ENCODE results near the gene ASIC3. TPM values are rescaled to one million over a fixed set of nuclear protein-coding genes. Genes with fewer than 3 reads are reported as not detected.
"Not testable (repeated sequence)": the region's sequence is repeated elsewhere in the genome, so short reads cannot be mapped to it uniquely, and the experiment has no call there.

Gene ASIC3
- total RNA-seq, 1 donor from 2014 or later: 8.6 TPM

- intact Hi-C loops (cut with micrococcal nuclease): no loop called here
- ATAC-seq: peak; percentile 95
- peak; percentile 97 for DNase-seq
These were observed 20.0 kb upstream of the ASIC3 start, which contains the start of gene ABCB8 for GRCh38 chr7:151028131-151028947. Gene ABCB8, plus strand, starts transcription at chr7:151028450. Its CDS starts 66 bp downstream, at chr7:151028516.

- no peak for ATAC-seq
- intact Hi-C loops (cut with micrococcal nuclease): no loop called here
These were observed 19.3 kb upstream of the ASIC3 start for GRCh38 chr7:151028948-151029501.

GRCh38 chr7:151031011-151031410, 17.3 kb upstream of the ASIC3 start:
- intact Hi-C loops (cut with micrococcal nuclease): no loop called here
- DNase-seq: no peak
- no peak for ATAC-seq

More at GRCh38 chr7:151028948-151029501, 19.3 kb upstream of the ASIC3 start:
- no peak for DNase-seq

GRCh38 chr7:151032936-151033863, 15.1 kb upstream of the ASIC3 start:
- DNase-seq (no peak), ATAC-seq (no peak)
- intact Hi-C loops (cut with micrococcal nuclease): no loop called here

GRCh38 chr7:151033864-151034249, 14.5 kb upstream of the ASIC3 start:
- DNase-seq: no peak
- intact Hi-C loops (cut with micrococcal nuclease): no loop called here

GRCh38 chr7:151034312-151035025, 13.9 kb upstream of the ASIC3 start:
- DNase-seq: no peak
- intact Hi-C loops (cut with micrococcal nuclease): no loop called here

More at GRCh38 chr7:151033864-151034249, 14.5 kb upstream of the ASIC3 start:
- no peak for ATAC-seq

GRCh38 chr7:151035026-151035717, 13.2 kb upstream of the ASIC3 start:
- intact Hi-C loops (cut with micrococcal nuclease): no loop called here
- ATAC-seq: peak; percentile 76
- DNase-seq: peak; percentile 51

More at GRCh38 chr7:151034312-151035025, 13.9 kb upstream of the ASIC3 start:
- no peak for ATAC-seq

GRCh38 chr7:151035902-151036301, 12.4 kb upstream of the ASIC3 start:
- DNase-seq (no peak), ATAC-seq (no peak)
- intact Hi-C loops (cut with micrococcal nuclease): no loop called here

GRCh38 chr7:151038951-151039849, 9.1 kb upstream of the ASIC3 start:
- ATAC-seq (peak; percentile 48), DNase-seq (peak; percentile 67)
- intact Hi-C loops (cut with micrococcal nuclease): no loop called here

- DNase-seq: no peak
- peak; percentile 4 for ATAC-seq
- intact Hi-C loops (cut with micrococcal nuclease): no loop called here
These were observed 8.3 kb upstream of the ASIC3 start for GRCh38 chr7:151039850-151040548.

- intact Hi-C loops (cut with micrococcal nuclease): no loop called here
- DNase-seq (no peak), ATAC-seq (no peak)
These were observed 7.5 kb upstream of the ASIC3 start for GRCh38 chr7:151040616-151041375.

- intact Hi-C loops (cut with micrococcal nuclease); DNase-seq; ATAC-seq: not testable (repeated sequence)
These were observed 4.9 kb upstream of the ASIC3 start for GRCh38 chr7:151043449-151043848.

- intact Hi-C loops (cut with micrococcal nuclease): no loop called here
- no peak for ATAC-seq
- no peak for DNase-seq
These were observed 4.4 kb upstream of the ASIC3 start for GRCh38 chr7:151043959-151044358.

GRCh38 chr7:151045262-151045661, 3.1 kb upstream of the ASIC3 start:
- intact Hi-C loops (cut with micrococcal nuclease): no loop called here
- DNase-seq: no peak
- no peak for ATAC-seq

GRCh38 chr7:151045967-151046366, 2.4 kb upstream of the ASIC3 start:
- no peak for ATAC-seq
- intact Hi-C loops (cut with micrococcal nuclease): no loop called here
- DNase-seq: no peak

All from left ventricle myocardium superior (tissue), 1 donor.